SK-N-MC (cell line): ENCODE results near the gene CCDC141.

Experiments used
- EZH2 ChIP-seq: fragments of 200-600 bp; sonication (generic); IDR thresholded peaks from one replicate; pipeline ENCODE4 v1.6.1; 2017; ENCODE audit warnings: antibody characterized with exemption
- POLR2AphosphoS5 ChIP-seq: IDR thresholded peaks from 2 replicates; pipeline ENCODE4 v1.6.1; 2012; ENCODE audit warnings: mild to moderate bottlenecking, low read depth, low read length, borderline replicate concordance

DNA sequence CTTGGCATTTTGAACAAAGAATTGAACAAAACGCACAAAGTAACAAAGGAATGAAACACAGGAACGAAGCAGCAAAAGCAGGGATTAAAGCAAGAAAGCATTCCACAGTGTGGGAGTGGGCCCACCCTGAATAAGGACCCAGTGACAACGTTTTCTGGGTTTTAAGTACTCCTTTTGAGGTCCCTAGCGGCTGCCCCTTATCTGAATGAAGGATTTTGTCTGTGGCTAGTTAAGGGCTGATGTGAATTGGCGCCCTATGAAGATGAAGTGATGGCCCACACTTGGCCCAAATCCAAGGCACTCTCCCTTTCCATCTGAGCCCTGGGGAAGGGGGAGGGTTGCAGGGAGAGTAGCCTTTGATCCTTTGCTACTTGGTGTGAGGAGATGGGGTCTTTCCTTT lies 7.8 kb upstream of the CCDC141 start:
- no peak for TF ChIP-seq EZH2
- TF ChIP-seq POLR2AphosphoS5: no peak
